Stimulated activated naive CD8-positive, alpha-beta T cell treated with anti-CD3 and anti-CD28 coated beads, Interleukin-15, Interleukin-2, amounts not matched to agents 100 U/mL and 50 U/mL, for 24 hours (primary cell): ENCODE results near the gene PTPRK.
A peak's percentile ranks its signal among the peaks of the same experiment; 100 is the strongest.
"Not testable (repeated sequence)": the region's sequence is repeated elsewhere in the genome, so short reads cannot be mapped to it uniquely, and the experiment has no call there.

Experiments used
- ATAC-seq: fragments of 150-1000 bp; cut with Tn5 transposase; one replicate; pipeline ENCODE4 v1.10.0; 2021
- DNase-seq: peaks from one replicate; pipeline ENCODE4 v3.0.0; 2021

Gene PTPRK

DNA sequence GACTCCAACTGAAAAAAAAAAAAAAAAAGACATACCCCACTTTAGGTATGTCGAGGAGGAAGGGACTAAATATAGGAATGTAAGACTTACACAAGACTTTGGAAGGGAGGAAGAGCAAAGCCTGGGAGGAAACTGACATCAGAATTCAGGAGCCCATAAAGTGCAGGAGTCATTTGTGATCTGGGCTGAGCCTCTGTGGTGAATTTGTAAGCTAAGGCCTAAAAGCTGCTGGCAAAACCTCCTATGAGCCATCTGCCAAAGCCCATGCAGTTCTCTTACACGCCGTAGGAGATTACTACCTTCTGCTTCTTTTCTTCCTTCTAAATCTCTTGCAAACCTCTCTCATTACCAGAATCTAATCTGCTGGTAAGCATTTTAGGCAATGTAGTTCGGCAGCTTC, 567.6 kb downstream of the PTPRK start:
- ATAC-seq (no peak), DNase-seq (no peak)

DNA sequence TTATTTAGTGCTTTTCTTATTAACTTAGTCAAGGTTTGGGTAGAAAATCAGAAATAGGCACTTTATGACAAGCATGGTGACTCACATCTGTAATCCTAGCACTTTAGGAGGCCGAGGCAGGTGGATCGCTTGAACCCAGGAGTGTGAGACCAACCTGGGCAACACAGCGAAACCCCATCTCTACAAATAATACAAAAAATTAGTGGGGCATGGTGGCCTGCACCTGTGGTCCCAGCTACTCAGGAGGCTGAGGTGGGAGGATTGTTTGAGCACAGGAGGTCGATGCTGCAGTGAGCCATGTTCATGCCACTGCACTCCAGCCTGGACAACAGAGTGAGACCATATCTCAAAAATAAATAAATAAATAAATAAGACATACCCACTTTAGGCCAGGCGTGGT, 568.2 kb downstream of the PTPRK start:
- DNase-seq (no peak), ATAC-seq (no peak)

DNA sequence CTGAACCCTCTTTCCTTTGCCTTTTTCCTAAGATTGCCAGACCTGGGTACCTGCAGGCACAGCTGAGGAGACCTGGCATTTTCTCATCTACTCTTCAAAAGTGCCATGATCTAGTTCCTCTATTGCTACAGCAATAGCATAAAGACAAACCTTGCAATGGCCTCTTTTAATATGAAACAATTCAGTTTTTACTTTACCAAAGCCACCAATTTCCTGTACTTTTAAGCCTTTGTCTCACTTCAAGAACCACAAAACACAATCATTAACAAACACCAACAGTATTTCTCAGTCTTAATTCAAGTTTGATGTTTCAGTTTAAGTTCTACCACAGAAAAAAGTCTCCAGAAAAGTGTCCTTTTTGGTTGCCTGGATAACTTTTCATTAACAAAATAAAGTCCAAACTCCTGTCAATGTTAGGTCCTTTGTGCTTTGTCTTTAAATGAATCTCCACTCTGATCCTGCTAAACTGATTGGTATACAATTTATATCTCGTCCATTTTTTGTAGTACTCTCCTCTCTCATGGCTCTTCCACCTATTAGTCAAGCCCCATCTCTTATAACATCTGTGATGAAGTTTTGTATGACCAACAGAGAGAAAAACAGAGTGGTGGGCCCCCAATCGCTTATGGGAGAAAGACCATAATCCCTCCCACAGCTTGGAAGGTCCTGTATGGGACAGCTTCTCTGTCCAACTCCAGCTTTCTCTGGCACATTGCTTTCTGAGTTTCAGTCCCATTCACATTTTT, 569.1 kb downstream of the PTPRK start:
- no peak for DNase-seq

DNA sequence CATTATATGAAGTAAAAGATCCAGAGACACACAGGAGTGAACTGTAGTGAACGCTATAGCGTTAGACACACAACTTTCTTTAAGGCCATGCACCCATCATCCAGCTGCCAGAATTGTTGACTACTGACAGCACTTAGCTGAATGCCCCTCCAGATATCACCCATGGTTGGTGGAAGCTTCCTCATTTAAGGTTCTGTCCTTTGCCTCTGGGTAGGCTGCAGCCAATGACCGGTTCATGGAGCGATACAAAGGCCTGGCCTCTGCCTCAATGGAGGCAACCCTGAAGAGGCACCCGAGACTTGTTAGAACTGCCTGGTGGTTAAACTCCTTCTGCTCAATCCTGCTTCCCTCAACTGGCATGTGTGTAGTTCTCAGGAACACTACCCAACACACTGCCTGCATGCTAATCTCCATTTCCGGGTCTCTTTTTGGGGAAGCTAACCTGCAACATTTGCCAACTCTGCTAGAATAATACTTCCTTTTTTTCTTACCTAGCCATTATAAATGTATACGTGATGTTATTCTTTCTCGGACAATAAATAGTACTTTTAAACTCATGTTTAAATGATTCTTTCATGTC, 569.7 kb downstream of the PTPRK start:
- no peak for DNase-seq
- ATAC-seq: no peak

More for the DNA sequence above, 569.1 kb downstream of the PTPRK start:
- ATAC-seq: peak; percentile 25

DNA sequence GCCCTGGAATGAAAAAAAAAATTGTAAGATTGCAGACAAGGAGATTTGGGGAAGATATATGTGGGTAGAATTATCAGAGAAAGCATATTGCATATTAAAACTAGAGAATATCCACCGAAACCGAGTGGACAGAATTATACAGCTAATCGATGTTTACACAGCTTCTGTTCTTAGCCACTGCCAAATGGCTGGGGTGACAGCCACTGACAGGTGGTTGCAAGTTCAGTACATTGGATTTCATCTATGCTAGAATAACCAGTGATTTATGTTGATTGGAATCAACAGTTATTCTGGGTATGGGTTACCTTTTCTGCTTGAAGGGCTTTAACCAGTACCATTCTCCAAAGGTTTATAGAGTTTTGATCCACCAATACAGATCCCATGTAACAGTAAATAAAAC, 571.1 kb downstream of the PTPRK start:
- ATAC-seq: no peak
- no peak for DNase-seq

DNA sequence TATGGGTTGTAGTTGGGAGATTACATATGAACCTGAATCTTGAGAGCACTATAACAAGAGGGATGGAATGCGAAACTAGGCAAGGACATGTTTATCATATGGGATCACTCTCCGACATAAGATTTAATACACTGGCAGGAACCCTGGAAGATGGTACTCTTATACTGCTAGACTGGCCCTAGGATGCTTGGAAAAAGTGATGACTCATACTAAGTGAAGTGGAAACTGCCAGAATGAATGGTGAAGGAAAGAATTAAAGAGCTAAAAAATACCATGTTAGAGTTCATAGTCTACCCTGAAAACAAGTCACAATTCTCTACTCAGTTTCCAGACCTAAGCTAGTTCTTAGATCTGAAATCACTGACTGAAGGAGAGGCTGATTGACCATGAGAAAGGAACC, 574.0 kb downstream of the PTPRK start:
- DNase-seq: no peak
- ATAC-seq: peak; percentile 7

DNA sequence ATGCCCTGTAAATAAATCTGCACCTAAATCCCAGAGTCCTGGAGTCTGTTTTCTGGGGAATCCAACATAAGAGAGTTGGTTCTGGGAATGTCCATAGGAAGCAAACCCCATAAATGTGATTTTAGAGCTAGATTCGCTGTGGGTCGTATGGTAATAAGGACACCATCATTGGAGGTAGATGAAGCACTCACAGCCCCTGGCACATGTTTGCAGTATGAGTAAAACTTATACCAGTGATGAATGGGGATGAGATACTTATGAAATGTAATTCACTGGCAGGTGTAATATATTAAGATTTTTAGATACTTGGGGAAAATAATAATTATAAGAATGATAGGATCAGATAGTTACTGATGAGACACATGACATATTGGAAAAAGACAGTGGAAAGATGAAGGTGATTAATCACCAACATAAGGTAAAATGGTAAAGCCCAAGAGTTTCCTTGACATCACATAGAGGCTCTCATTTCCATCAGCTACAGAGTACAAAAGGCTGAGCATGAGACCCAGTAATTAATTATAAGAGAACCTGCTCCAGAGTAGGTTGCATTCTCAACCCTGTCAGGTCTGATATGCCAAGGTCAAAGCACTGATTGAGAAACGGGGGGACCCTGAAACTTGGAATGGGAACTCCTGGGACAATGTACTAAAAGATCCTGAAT, 574.8 kb downstream of the PTPRK start:
- peak; percentile 70 for ATAC-seq
- DNase-seq: no peak

DNA sequence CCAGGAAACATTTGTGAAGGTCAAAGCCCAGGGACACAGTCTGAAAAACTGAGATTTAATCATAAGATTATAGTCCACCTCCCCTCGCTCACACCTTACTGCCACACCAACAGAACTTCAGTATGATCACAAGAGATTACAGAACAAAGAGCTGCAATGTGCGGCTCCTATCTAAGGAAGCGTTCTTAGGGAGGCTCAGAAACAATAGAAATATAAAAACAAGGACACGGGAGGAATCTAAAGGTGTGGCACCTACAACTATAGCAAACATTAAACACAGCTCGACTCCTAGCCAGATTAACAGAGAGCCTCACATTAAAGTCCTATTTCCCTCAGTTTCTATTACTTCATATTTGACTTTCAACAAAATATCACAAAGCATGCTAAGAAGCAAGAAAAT, 579.2 kb downstream of the PTPRK start:
- no peak for ATAC-seq
- no peak for DNase-seq

DNA sequence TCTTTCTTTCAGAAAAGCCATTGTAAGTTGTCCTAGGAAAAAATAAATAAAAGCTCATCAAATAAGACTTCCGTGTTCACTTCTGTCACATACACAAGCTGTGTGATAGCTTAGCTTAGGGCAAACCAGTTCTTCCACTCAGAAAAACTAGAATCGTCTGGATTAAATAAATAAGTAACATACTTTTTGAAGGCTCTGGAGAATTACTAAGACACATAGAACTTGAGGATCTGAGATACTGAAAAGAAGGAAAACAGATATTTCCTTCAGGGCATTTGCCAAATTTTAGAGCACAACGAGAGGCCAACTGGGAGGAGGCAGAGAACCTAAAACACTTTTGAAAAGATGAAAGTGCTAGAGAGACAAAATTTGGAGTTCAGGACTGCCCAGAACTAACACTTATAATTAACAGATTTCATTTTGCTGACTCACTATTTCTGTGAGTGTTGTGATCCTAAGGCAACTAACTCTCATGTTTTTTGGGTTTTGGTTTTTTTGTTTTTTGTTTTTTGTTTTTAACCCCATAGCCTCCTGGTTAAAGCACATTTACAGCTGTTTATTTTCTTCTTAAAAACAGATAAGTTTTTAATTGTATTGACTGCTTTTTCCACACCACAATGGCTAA, 580.8 kb downstream of the PTPRK start:
- ATAC-seq: no peak
- no peak for DNase-seq

DNA sequence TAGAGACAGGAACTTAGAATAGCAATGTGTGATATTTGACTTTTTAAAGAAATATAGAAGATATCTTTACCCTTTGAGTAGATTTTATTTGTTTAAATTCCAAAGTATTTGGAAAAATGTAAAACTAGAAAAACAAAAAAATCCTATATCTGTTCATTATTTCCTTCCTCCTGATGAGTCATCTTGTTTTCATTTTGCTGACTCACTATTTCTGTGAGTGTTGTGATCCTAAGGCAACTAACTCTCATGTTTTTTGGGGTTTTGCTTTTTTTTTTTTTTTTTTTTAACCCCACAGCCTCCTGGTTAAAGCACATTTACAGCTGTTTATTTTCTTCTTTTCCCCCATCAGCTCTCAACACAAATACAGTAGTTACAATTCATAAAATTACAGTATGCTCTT, 581.7 kb downstream of the PTPRK start:
- ATAC-seq: no peak
- DNase-seq: no peak

DNA sequence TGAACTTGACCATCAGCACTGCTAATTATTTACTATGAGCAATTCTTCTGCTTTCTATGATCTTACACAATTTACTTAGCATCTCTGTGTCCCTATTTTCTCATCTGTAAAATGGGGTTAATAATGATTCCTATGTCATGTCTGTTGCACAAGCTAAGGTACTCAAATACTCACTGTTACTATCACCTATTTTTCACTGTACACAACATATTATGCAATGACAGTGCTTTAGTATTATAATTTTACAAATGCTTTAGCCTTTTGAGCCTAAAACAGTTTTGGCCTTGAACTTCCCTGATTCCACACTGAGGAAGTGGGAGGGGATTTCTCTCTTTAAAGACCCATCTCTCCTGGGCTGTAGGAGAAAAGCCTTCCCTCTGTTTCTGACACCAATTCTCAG, 582.7 kb downstream of the PTPRK start:
- ATAC-seq (no peak), DNase-seq (no peak)

DNA sequence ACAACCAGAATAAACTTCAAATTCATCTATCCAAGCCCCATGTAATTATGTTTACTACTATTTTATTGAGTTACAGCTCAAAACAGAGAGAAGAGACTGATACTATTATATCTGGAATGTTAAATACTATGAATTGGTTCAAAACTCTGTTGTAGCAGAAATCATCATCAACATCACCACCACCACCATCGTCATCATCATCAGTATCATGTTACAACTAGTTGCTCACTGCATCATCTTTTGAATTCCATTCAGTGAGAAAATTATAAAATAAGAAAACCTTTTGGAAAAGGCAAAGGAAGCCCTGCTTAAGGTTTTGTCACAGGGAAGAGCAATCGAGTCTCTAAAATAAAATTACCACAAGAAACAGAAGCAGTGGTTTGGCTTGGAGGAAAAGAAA, 583.3 kb downstream of the PTPRK start:
- no peak for ATAC-seq
- DNase-seq: no peak

DNA sequence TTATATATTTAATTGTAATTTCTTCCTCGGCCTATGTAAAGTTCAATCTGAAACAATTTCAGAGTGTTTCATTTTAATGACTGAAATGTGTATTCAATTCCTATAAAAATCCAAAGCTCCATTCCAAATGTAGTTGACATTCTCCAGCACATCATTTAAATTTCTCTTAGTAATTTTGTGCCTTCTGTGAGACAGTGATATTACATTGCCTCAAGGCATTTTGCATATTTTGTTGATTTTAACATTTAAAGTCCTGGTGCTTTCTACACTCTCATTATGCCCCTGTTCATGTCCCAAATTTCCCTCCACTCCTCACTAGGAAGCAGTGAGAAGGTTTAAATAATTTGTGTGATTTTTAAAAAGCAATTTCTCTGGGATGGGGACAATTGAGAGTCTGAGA, 585.4 kb downstream of the PTPRK start:
- DNase-seq (no peak), ATAC-seq (no peak)

DNA sequence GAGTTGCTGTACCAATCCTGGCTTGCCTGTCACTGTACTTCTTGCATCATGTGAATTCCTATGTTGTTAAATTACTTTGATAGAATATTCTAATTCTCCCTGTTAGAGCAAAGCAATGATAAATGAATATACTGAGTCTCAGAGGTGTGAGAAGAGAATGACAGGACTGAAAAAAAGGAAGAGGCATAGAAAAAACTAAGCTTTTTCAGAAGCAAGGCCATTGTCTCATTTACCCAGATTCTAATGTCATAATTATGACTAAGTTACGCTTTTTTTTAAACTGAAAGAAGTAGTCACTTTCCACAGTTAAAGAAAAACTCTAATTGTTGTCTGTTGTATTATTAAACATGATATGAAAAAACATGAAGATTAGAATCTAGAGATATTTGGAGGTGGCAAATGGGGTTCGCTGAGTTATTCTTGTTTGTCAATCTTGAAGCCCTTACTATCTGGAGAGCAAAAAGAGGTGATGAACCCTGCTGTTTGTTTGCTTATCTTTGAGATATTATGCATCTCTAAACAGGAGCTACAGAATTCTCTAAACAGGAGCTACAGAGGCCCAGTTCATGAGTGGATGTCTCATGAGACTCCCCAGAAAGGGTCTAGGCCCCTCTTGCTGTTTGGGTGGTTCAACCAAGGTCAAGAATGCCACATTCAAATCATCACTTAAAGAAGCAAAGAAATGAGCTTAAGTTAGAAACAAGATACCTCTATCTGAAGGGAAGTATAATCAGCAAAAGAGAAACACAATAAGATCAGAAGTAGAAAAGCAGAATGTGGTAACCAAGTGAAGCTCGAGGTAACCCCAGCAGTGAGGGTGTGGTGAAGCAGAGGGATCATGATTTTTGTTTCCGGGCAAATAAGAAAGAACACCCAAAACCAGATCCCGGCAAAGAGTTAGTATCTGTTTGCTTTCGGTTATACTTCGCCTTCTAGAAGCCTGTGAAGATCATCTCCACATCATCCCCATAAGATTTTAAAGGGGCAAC, 586.3 kb downstream of the PTPRK start:
- ATAC-seq (peak; percentile 69), DNase-seq (no peak)

DNA sequence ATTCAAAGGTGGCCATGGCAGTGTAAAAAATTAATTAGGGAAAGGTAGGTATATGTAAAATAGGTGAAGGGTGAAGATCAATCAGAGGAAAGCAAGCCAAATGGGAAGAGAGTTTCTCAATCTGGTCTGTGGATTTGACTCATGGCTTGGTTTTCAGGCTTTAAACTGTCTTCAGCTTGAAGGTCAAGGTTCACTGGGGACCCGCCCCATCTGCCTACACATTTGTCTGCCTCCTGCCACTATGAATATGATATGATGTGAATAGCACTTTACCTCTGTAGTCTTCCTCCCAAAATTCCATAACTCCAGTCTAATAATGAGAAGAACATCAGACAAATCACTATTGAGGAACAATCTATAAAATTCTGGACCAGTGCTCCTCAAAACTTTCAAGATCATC, 587.3 kb downstream of the PTPRK start:
- peak; percentile 60 for ATAC-seq
- no peak for DNase-seq

DNA sequence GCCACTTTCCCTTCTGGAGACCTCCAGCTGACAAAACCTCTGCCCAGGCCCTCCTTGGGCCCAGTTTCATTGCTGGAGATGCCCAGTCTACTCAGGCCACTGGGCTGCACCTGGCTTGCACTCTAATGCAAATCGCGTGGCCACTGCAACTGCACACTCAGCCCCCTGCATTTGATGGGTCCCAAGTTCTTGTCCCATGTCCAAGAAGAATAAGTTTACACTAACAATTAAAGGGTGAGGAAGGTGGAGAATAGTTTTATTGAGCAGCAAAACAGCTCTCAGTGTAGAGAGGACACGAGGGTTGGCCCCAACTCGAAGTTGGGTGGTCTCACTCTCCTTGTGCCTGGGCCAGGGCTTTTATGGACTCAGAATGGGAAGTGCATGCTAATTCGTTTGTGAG, 587.7 kb downstream of the PTPRK start:
- DNase-seq (no peak), ATAC-seq (no peak)

DNA sequence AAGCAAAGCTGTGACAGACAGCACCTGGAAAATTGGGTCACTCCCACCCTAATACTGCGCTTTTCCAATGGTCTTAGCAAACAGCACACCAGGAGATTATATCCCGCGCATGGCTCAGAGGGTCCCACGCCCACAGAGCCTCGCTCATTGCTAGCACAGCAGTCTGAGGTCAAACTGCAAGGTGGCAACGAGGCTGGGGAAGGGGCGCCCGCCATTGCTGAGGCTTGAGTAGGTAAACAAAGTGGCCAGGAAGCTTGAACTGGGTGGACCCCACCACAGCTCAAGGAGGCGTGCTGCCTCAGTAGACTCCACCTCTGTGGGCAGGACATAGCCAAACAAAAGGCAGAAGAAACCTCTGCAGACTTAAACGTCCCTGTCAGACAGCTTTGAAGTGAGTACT, 594.0 kb downstream of the PTPRK start:
- ATAC-seq, DNase-seq: not testable (repeated sequence)

DNA sequence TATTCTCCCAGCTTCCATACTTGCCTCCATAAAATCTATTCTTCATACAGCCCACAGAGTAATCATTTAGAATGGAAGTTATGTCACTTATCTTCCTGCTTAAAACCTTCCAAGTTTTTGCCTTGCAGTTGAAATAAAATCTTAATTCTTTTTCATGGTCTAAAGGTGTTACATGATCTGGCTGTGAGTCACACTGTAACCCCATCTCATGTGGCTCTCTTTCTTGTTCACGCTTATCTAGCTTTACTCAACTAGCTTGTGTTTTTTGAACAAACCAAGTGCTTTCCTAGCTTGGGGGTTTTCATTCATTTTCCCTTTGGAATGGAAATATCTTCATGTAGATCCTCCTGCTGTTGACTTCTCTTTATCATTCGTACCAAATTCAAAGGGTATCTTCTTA, 596.0 kb downstream of the PTPRK start:
- no peak for DNase-seq
- ATAC-seq: peak; percentile 86

DNA sequence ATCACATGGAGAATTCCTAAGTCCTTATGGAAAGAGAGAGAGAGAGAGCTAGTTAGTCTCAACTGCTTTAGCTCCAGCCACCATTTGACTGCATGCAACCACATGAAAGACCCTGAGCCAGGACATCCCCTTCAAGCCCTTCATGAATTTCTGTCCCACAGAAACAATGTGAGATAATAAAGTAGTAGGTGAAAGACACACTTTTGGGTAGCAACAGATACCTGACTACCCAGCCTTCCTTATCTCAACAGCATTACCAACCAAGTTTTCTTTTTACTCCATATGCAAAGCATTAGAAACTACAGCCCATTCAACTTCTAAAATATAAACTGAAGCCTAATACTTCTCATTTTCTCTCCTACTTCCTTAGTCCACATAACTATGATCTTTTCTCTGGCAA, 596.4 kb downstream of the PTPRK start:
- ATAC-seq (peak; percentile 37), DNase-seq (no peak)

DNA sequence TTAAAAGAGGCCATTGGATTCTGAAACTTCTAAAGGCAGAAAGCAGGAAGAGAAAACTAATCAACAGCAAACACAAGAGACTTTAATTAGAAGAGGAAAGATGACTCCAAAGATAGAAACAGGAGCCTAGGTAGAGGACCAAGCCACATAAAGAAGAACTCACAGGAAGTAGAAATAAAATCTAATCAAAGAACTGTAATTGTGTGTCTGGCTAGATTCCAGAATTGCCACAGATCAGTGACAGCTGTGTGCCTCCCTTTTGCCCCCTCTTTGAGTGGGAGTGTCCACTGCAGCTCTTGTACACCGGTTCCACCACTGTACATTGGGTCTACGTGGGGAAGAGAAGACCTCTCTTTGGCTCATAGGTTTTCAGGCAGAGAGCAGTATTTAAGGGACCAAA, 597.3 kb downstream of the PTPRK start:
- no peak for ATAC-seq
- no peak for DNase-seq

DNA sequence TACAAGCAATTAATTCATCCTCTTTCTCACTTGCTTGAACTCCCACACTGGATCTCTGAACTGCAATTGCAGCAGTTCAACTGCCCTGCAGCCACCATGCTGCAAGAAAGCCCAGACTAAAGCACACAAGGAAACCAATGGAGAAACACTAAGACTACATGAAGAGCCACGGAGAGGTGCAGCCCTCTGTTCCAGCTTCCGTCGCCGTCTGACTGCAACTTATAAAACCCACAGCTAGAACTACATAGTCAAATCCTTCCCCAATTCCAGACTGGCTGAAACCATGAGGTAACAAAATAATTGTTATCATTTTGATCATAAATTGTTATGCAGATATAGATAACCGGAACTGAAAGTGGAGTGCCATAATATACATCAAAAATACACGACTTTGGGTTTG, 598.4 kb downstream of the PTPRK start:
- no peak for ATAC-seq

DNA sequence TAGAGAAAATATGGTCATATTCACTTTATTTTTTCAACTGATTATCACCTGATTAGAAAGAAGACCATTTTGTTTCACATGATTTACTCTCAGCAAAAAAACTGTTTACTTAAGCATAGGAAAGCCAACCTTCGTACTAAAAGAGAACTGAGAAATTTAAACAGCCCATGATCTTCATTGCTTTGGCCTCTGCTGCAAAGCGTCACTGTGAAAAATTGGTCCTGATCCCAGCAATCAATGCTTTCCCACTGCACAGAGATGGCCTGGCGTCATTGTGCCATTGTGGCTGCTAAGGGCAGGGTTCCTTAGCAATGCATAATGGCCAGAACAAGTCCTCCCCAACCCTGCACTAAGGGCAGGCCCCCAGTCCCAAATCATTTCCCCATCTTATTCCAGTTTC, 599.6 kb downstream of the PTPRK start:
- no peak for ATAC-seq
- DNase-seq: no peak

More for the DNA sequence above, 598.4 kb downstream of the PTPRK start:
- no peak for DNase-seq
